ENCODE measurements around the gene LMBRD2. TPM values are rescaled to one million over a fixed set of nuclear protein-coding genes. Genes with fewer than 3 reads are reported as not detected.

LMBRD2 gene
- polyA plus RNA-seq, 1 of the 3 experiments (the other 2 are of a cell fraction) = 1.6 TPM

- Histone ChIP-seq H3K9me2 (no peaks in the 10 kb centered on the region), H3K36me3 (replicated peaks in 1 of 2; ENCODE audit: control insufficient read depth in 1 of 2, insufficient read depth in 2 of 2, low read length in 1 of 2) (no peaks in the 10 kb centered on the region), H3K4me3 (ENCODE audit: low read depth in 2 of 2, low read length in 1 of 2) (no peak overlapping the region), H3K4me2 (no peak overlapping the region), H3K9ac (no peak overlapping the region), H2AFZ (ENCODE audit: low read depth) (no peak overlapping the region), H3F3A (replicated peaks; ENCODE audit: insufficient read depth) (no peaks in the 10 kb centered on the region), H3K79me2 (ENCODE audit: insufficient read depth) (no peaks in the 10 kb centered on the region), H3K27me3 (ENCODE audit: insufficient read depth) (no peaks in the 10 kb centered on the region), H3K27ac (ENCODE audit: low read depth in 2 of 2, low read length in 1 of 2) (no peak overlapping the region), H3K9me3 (no peaks in the 10 kb centered on the region), H4K20me1 (ENCODE audit: insufficient read depth) (no peaks in the 10 kb centered on the region), H3K4me1 (ENCODE audit: control insufficient read depth in 1 of 2, insufficient read depth in 2 of 2, low read depth in 1 of 2, low read length in 1 of 2) (no peaks in the 10 kb centered on the region)
- TF ChIP-seq CTCF (IDR thresholded peaks at IDR 0.05) (peak; percentile 44), RAD21 (IDR thresholded peaks at IDR 0.05; ENCODE audit: low read length) (peak; percentile 26; the same call in 1 of the 2 replicates), MEF2A (IDR thresholded peaks at IDR 0.05; ENCODE audit: borderline replicate concordance, low read depth) (no peak), ELF1 (IDR thresholded peaks at IDR 0.05) (no peak), FOSL2 (IDR thresholded peaks at IDR 0.05; ENCODE audit: borderline replicate concordance, low read depth) (no peak), IRF3 (IDR thresholded peaks at IDR 0.05; ENCODE audit: low read depth, low read length) (no peak), ZBTB33 (IDR thresholded peaks at IDR 0.05; ENCODE audit: borderline replicate concordance, low read depth) (no peak), SMC3 (IDR thresholded peaks at IDR 0.05; ENCODE audit: low read depth, low read length) (peak; percentile 30; the same call in 1 of the 2 replicates)
- DNase-seq = peak; percentile 4
- WGBS (ENCODE audit: low lambda C conversion rate) = 70% methylated on average over 2 of the region's 2 CpGs
- POLR2A ChIA-PET = no interaction called here
- CTCF ChIA-PET = interaction anchor here (0.8 to 4.0 kb wide), 4 partner anchors 11 to 17 kb away, joined by 3 to 29 read pairs (median 5); no protein-coding TSS in a partner anchor
These were observed 61.7 kb downstream of the LMBRD2 start for GRCh38 chr5:36089989-36090388.

GRCh38 chr5:36079200-36079781, 72.4 kb downstream of the LMBRD2 start:
- no peaks in the 10 kb centered on the region; the same call in 1 of the 2 replicates for H3K27me3 ChIP-seq (ENCODE audit: insufficient read depth)
- H3K4me3 ChIP-seq (ENCODE audit: low read depth in 2 of 2, low read length in 1 of 2) = no peak overlapping the region
- no peak overlapping the region for H2AFZ ChIP-seq (ENCODE audit: low read depth)
- peaks cover 0 to 4% of the 10 kb centered on the region in 2 experiments; a peak in 2 of 4 replicates for H3K4me1 ChIP-seq (ENCODE audit: control insufficient read depth in 1 of 2, insufficient read depth in 2 of 2, low read depth in 1 of 2, low read length in 1 of 2)
- ChIA-PET POLR2A (no interaction called here), CTCF (interaction anchor here (0.5 to 2.8 kb wide), 57 partner anchors 8 to 926 kb away, joined by 3 to 34 read pairs (median 4); partner anchors contain the start of genes LMBRD2, NADK2, RANBP3L and SKP2)
- no peaks in the 10 kb centered on the region; the same call in 1 of the 2 replicates for H3K9me3 ChIP-seq
- H3K9ac ChIP-seq = no peak overlapping the region
- no peaks in the 10 kb centered on the region for H3K79me2 ChIP-seq (ENCODE audit: insufficient read depth)
- WGBS (ENCODE audit: low lambda C conversion rate) = 45% methylated on average over 10 of the region's 10 CpGs
- TF ChIP-seq JUND (IDR thresholded peaks at IDR 0.05) (no peak), SMC3 (IDR thresholded peaks at IDR 0.05; ENCODE audit: low read depth, low read length) (peak; percentile 64; the same call in 1 of the 2 replicates), CTCF (IDR thresholded peaks at IDR 0.05) (peak; percentile 70), TCF12 (IDR thresholded peaks at IDR 0.05) (no peak), RAD21 (IDR thresholded peaks at IDR 0.05; ENCODE audit: low read length) (peak; percentile 80)
- no peak overlapping the region for H3K27ac ChIP-seq (ENCODE audit: low read depth in 2 of 2, low read length in 1 of 2)
- H3K4me2 ChIP-seq = no peak overlapping the region
- no peaks in the 10 kb centered on the region for H3F3A ChIP-seq (replicated peaks; ENCODE audit: insufficient read depth)
- DNase-seq = peak; percentile 75
- no peaks in the 10 kb centered on the region for H4K20me1 ChIP-seq (ENCODE audit: insufficient read depth)
- no peaks in the 10 kb centered on the region for H3K9me2 ChIP-seq
- H3K36me3 ChIP-seq (replicated peaks in 1 of 2; ENCODE audit: control insufficient read depth in 1 of 2, insufficient read depth in 2 of 2, low read length in 1 of 2) = no peaks in the 10 kb centered on the region

Measured in SK-N-SH (cell line).